Measurements from ENCODE around the gene LRBA.
"Not testable (repeated sequence)": the region's sequence is repeated elsewhere in the genome, so short reads cannot be mapped to it uniquely, and the experiment has no call there.

Gene LRBA

GRCh38 chr4:150974750-150975149 lies 40.3 kb downstream of the LRBA start:
- DNase-seq (ENCODE audit: low spot score): no peak

- no peak for DNase-seq (ENCODE audit: low spot score)
These were observed 40.8 kb downstream of the LRBA start for GRCh38 chr4:150974252-150974640.

- no peak for DNase-seq (ENCODE audit: low spot score)
These were observed 41.3 kb downstream of the LRBA start for GRCh38 chr4:150973626-150974251.

GRCh38 chr4:150972592-150972991 lies 42.5 kb downstream of the LRBA start:
- no peak for DNase-seq (ENCODE audit: low spot score)

- DNase-seq (ENCODE audit: low spot score): no peak
These were observed 43.2 kb downstream of the LRBA start for GRCh38 chr4:150971901-150972300.

- no peak for DNase-seq (ENCODE audit: low spot score)
These were observed 44.4 kb downstream of the LRBA start for GRCh38 chr4:150970685-150971151.

GRCh38 chr4:150964754-150965153 lies 50.3 kb downstream of the LRBA start:
- no peak for DNase-seq (ENCODE audit: low spot score)

- not testable (repeated sequence) for DNase-seq (ENCODE audit: low spot score)
These were observed 51.3 kb downstream of the LRBA start for GRCh38 chr4:150963602-150964345.

GRCh38 chr4:150962245-150962644 lies 52.8 kb downstream of the LRBA start:
- no peak for DNase-seq (ENCODE audit: low spot score)

- DNase-seq (ENCODE audit: low spot score): no peak
These were observed 53.5 kb downstream of the LRBA start for GRCh38 chr4:150961566-150961965.

GRCh38 chr4:150960818-150961217 lies 54.3 kb downstream of the LRBA start:
- DNase-seq (ENCODE audit: low spot score): no peak

GRCh38 chr4:150960079-150960478 lies 55.0 kb downstream of the LRBA start:
- DNase-seq (ENCODE audit: low spot score): no peak

GRCh38 chr4:150957981-150958380 lies 57.1 kb downstream of the LRBA start:
- not testable (repeated sequence) for DNase-seq (ENCODE audit: low spot score)

- DNase-seq (ENCODE audit: low spot score): not testable (repeated sequence)
These were observed 58.0 kb downstream of the LRBA start for GRCh38 chr4:150957095-150957494.

- DNase-seq (ENCODE audit: low spot score): not testable (repeated sequence)
These were observed 61.2 kb downstream of the LRBA start for GRCh38 chr4:150953916-150954315.

GRCh38 chr4:150952167-150952845 lies 62.8 kb downstream of the LRBA start:
- DNase-seq (ENCODE audit: low spot score): no peak

- no peak for DNase-seq (ENCODE audit: low spot score)
These were observed 64.3 kb downstream of the LRBA start for GRCh38 chr4:150950657-150951288.

- no peak for DNase-seq (ENCODE audit: low spot score)
These were observed 65.1 kb downstream of the LRBA start for GRCh38 chr4:150949943-150950342.

GRCh38 chr4:150949342-150949741 lies 65.7 kb downstream of the LRBA start:
- no peak for DNase-seq (ENCODE audit: low spot score)

GRCh38 chr4:150948710-150949109 lies 66.4 kb downstream of the LRBA start:
- DNase-seq (ENCODE audit: low spot score): no peak

- no peak for DNase-seq (ENCODE audit: low spot score)
These were observed 67.0 kb downstream of the LRBA start for GRCh38 chr4:150948074-150948473.

- no peak for DNase-seq (ENCODE audit: low spot score)
These were observed 70.4 kb downstream of the LRBA start for GRCh38 chr4:150944660-150945059.

GRCh38 chr4:150943818-150944217 lies 71.3 kb downstream of the LRBA start:
- DNase-seq (ENCODE audit: low spot score): no peak
